GM18909 (cell line): ENCODE results near the gene TUBA3D.
"Not testable (repeated sequence)": the region's sequence is repeated elsewhere in the genome, so short reads cannot be mapped to it uniquely, and the experiment has no call there.

Experiments
- ATAC-seq: cut with Tn5 transposase; IDR thresholded peaks from one replicate; pipeline ENCODE4 v1.9.1; 2021; ENCODE audit warnings: mild to moderate bottlenecking; ENCODE audit not compliant: unreplicated experiment, poor library complexity

The TUBA3D gene

DNA sequence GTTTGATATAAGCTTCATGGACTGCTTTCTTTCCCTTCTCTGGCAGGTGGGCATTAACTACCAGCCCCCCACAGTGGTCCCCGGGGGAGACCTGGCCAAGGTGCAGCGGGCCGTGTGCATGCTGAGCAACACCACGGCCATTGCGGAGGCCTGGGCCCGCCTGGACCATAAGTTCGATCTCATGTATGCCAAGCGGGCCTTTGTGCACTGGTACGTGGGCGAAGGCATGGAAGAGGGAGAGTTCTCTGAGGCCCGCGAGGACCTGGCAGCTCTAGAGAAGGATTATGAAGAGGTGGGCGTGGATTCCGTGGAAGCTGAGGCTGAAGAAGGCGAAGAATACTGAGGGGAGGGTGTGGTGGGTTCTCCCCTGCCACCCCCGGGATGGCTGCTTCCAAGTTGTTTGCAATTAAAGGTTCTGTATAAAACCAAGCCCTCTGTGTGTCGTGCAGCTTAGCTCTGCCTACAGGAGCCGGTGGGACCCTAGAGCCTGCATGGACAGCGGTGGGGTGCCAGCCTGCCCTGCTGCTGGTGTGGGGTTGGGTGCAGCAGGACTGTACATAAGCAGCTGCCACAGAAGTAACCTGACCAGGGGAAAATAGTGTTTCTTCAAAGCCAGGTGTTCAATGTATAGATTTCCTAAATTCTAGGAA lies 6.7 kb downstream of the TUBA3D start:
- ATAC-seq, result not testable (repeated sequence)

DNA sequence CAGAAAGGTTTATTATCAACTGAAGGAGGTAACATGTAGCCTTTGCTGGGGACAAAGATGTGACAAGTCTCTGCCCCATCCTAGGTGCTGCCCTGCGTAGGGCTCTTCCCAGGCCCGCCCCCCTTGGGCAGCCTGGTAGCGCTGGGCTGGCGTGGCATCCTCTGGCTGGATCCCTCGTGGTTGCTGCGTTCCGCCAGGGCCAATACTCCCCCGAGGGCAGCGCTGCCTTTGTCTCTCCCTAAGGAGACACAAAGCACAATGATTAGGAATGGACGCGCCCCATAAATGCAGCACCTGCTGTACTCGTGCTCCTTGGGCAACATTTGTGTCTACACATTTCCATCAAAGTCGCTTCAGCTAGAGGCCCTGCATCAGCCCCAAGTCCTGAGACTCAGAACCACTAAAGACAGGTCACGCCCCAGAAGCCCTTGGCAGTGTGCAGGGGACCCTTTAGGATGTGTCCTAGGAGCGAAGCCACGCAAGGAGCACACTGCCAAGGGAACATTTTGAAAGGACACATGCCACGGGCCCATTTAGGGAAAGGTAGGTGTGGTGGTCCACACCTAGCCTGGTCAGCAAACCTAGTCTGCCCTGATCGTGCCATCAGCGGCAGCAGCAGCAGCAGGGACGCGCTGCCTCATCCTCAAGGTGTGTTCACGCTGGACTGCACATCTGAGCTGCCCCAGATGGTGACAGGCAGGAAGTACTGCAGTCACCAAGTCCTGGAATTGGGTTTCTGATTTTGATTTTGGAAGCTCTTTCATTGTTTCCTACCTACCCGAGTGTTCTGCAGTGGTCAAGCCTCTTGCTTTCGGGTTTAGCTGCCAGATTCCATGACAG lies 8.3 kb downstream of the TUBA3D start:
- ATAC-seq, result not testable (repeated sequence)

GRCh38 chr2:131484906-131485460 lies 9.1 kb downstream of the TUBA3D start:
- not testable (repeated sequence) for ATAC-seq

DNA sequence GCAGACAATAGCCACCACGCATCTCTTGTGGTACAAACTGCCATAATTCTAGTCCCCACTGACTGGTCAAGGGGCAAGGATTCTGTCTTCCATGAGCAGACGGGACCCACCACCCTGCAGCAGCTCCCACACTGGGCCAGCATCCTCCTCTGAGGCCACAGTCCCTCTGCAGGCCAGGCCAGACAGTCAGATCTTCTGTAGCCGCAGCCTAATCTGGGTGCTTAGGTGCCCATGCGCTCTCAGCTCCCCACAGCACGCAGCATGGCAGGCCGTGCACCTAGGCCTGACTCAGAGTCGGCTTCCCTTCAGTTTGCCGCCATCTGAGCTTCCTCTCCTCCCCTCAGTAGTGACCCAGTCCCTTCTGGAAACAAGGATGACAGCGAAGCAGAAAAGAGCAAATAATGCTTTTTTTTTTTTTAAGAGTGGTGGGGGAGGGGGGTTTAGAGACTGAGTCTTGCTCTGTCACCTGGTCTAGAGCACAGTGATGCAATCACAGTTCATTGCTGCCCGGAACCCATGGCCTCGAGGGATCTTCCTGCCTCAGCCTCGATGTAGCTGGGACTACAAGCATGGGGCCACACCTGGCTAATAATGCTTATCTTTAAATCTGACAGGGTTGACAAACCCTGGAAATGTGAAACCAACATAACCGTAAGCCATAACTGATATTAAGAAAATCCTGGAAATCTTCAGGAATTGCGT lies 10.4 kb downstream of the TUBA3D start:
- ATAC-seq, result not testable (repeated sequence)

DNA sequence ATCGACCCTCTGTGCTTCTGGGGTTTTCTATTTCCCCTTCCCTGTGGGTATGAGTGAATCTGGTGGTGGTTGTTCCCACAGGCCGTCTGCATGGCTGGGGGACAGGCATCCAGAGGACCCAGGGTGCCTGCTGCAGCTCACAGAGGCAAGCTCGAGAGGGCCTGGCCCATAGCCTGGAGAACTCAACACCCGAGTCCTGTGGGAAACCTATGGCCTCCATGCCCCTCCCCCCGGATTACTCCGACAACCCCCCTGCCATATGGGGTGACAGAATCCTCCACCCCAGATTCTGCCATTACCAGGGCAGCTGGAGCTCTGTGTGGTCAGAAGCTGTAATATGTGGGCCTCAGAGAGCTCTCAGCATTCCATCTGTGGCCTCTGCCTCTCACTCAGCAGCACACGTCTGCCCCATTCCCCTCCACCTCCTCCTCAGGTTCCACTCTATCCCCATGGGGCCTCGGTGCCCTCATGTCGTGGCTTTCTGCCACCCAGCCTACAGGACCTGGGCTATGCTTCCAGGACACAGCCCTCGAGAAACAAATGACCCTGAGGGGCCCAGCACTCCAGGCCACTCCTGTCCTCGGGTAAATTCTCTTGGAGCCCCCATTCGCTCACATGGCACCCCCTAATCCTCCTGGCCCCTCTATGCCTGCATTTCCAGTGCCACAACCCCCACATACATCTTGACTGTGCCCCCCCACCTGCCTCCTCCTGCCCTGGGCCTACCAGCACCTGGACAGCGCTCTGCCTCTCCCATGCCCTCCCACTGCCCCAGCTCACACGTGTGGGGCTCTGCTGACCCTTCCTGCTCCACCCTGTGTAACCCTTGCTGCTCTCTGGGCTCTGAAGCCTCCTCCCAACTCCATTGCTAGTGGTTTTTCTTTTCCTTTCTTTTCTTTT lies 12.6 kb downstream of the TUBA3D start:
- ATAC-seq, result no peak

- not testable (repeated sequence) for ATAC-seq
These were observed 14.9 kb downstream of the TUBA3D start for GRCh38 chr2:131490616-131491468.

DNA sequence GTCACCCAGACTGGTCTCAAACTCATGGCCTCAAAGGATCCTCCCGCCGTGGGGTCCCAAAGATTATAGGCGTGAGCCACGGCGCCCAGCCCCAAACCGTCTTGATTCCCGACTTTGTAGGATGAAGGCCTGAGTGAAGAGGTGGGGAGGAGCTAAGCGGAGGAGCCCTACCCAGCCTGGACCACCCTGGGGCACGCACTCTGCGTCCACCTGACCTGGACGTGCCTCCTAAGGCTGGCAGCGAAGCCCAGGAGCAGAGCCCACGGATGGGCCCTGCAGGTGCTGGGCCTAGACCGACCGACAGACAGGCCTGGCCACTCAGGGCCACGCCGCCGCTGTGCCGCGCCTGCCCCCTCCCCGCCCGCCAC lies 15.5 kb downstream of the TUBA3D start:
- ATAC-seq, result peak; percentile 4

- peak; percentile 15 for ATAC-seq
These were observed 16.1 kb downstream of the TUBA3D start, which contains the start of gene MZT2A for GRCh38 chr2:131492015-131492417. MZT2A (minus strand) TSS chr2:131492397; CDS start chr2:131492376, 21 bp downstream.

GRCh38 chr2:131492418-131493198 lies 16.7 kb downstream of the TUBA3D start:
- peak; percentile 72 for ATAC-seq

GRCh38 chr2:131493199-131493968 lies 17.5 kb downstream of the TUBA3D start:
- peak; percentile 28 for ATAC-seq

DNA sequence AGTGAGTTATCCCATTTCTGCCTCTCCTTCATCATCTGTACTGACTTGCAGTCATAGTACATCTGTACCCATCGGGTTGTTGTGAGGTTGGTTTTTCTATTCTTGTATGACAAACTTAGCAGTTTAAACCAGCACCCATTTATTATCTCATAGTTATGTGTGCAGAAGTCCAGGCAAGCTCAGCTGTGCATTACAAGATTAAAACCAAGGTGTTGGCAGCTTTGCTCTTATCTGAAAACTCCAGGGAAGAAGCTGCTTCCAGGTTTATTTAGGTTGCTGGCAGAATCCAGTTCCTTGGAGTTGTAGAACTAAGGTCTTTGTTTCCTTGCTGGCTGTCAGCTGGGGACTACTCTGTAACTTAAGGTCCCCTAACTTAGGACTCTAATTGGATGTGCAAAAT lies 19.6 kb downstream of the TUBA3D start:
- not testable (repeated sequence) for ATAC-seq

DNA sequence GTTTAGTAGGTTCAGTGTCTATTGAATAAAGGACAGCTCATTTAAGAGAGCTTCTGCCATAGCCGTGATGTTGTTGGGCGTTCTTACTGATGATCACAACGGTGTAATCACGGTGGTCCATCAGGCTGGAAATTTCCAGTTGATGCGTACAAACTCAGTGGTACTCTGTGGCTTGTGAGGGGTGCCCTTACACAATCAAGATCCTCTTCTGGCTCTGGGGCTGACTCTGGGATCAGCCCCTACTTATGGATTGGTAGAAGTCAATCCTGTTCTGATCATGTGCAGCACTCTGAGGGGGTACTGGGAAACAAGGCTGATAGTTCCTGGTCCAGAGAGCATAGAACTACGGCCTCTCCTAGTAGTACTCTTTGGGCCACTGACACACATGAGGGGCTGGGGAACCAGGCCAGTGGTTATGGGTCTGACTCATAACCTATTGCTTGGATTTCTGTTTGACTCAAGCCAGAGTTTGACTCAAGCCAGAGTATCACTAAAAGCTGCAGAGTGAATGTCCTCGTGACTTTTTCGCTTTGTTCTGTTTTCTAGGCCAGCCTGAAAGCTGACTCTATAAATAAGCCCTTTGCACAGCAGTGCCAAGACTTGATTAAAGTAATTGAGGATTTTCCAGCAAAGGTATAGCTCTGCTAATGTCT lies 22.5 kb downstream of the TUBA3D start:
- peak; percentile 88 for ATAC-seq

DNA sequence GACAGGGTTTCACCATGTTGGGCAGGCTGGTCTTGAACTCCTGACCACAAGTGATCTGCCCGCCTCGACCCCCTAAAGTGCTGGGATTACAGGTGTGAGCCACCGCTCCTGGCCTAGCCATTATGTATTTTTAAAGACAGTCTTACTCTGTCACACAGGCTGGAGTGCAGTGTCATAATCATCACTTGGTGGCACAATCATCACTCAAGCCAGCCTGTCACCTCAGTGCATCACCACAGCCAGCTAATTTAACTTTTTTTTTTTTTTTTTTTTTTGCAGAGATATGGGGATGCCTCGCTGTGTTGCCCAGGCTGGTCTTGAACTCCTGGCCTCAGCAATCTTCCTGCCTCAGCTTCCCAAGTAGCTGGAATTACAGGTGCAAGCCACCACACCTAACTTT lies 27.7 kb downstream of the TUBA3D start:
- ATAC-seq, result not testable (repeated sequence)

DNA sequence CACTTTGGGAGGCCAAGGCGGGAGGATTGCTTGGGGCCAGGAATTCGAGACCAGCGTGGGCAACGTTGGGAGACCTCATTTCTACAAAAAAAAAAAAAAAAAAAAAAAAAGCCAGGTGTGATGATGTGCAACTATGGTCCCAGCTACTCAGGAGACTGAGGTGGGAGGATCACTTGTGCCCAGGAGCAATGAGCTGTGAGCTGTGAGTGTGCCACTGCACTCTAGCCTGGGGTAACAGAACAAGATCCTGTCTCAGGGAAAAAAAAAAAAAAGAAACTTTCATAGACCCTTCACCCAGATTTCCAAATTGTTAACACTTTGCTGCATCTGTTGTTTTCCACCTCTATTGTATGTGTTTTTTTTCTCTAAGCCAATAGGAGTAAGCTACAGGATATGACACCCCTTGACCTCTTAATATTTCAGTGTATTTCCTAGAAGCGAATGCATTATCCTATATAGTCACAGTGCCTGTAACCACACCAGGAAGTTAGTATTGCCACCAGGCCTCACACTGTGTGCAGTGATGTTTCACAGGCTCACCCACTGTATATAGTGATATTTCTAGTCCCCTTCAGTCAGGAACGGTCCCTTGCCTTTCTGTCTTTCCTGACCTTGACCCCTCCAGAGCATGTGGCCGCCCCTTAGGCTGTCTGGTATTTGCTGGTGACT lies 28.3 kb downstream of the TUBA3D start:
- not testable (repeated sequence) for ATAC-seq

- ATAC-seq, result no peak
These were observed 33.7 kb downstream of the TUBA3D start for GRCh38 chr2:131509615-131510014.

DNA sequence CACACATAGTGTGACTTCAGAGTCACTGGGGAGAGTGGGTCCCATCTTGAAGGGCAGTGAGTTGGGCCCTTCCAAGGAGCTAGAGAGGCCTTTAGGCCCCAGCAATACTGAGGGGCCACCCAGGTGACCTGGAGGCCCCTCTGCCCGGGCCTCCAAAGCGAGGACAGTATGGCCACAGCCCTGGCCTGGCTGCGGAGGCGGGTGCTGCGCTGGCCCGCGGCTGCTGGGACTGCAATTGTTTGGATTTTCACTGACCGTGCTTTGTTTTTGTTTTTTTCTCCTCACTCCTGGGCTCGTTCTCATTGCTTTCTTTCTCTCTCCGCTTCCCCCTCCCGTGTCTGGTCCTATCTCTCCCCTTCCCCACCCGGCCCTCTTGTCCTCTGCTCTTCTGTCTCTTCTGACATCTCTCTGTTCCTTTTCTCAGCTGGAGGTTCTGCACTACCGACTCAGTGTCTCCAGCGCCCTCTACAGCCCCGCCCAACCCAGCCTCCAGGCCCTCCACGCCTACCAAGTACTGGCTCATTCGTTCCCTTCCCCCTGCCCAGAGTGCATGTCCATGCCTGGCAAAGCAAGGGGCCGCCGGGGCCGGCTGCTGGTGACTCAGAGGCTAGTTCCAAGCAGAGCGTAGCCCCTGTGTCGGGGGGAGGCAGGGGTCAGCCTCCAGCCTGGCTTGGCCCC lies 35.5 kb downstream of the TUBA3D start:
- ATAC-seq, result not testable (repeated sequence)
